Sigmoid colon (tissue), 4 donors: ENCODE results near the gene HDAC9.

ENCODE experiments used
- CTCF ChIP-seq, 4 experiments: fragments of 450-650 bp in 3 of 4; fragments of 200-600 bp in 1 of 4; IDR thresholded peaks; one replicate each; pipeline ENCODE4 v1.5.1; 2016 to 2019; ENCODE audit warnings: antibody characterized with exemption in 4 of 4, mild to moderate bottlenecking in 3 of 4, moderate library complexity in 2 of 4
- EP300 ChIP-seq, 4 donors: sonication (generic); formaldehyde crosslinking; IDR thresholded peaks; one replicate each; pipeline ENCODE4 v1.6.1; 2017; ENCODE audit warnings: antibody characterized with exemption in 4 of 4
- POLR2AphosphoS5 ChIP-seq, 4 donors: sonication (generic); formaldehyde crosslinking; IDR thresholded peaks; one replicate each; pipeline ENCODE4 v1.6.1; 2017; ENCODE audit warnings: antibody characterized with exemption in 4 of 4

- TF ChIP-seq CTCF (IDR thresholded peaks at IDR 0.05) (no peak), POLR2AphosphoS5 (IDR thresholded peaks at IDR 0.05) (no peak), EP300 (IDR thresholded peaks at IDR 0.05) (no peak)
Measured at GRCh38 chr7:18685971-18686370, 190.4 kb downstream of the HDAC9 start.
